ENCODE data around the gene LOXHD1.

- TF ChIP-seq HIC1 (tag by site-specific recombination; IDR thresholded peaks at IDR 0.05) = no peak
- no peak for TF ChIP-seq REST (tag by site-specific recombination; IDR thresholded peaks at IDR 0.05)
These were observed 174.2 kb downstream of the LOXHD1 start for GRCh38 chr18:46482831-46483230.

Data from HEK293 (cell line).